Large intestine (tissue), 3 donors: ENCODE data around the gene CHRNB1. TPM values are rescaled to one million over a fixed set of nuclear protein-coding genes. Genes with fewer than 3 reads are reported as not detected.
A peak's percentile ranks its signal among the peaks of the same experiment; 100 is the strongest.

Experiments
- DNase-seq, 2 donors: peaks; one replicate each; pipeline versions ENCODE4 v3.0.0 to v3.0.0-alpha.2; 2013
- H3K27ac ChIP-seq: one replicate; pipeline ENCODE4 v1.5.1; 2013; ENCODE audit warnings: low read length
- H3K27me3 ChIP-seq: 2 replicates; pipeline ENCODE4 v1.6.1; 2013; ENCODE audit warnings: low read length; ENCODE audit not compliant: control insufficient read depth, insufficient read depth
- H3K36me3 ChIP-seq: 2 replicates; pipeline ENCODE4 v1.6.1; 2013; ENCODE audit warnings: low read length; ENCODE audit not compliant: control insufficient read depth, insufficient read depth
- H3K4me1 ChIP-seq: one replicate; pipeline ENCODE4 v1.6.1; 2013; ENCODE audit warnings: low read length; ENCODE audit not compliant: control insufficient read depth, insufficient read depth
- H3K4me3 ChIP-seq: one replicate; pipeline ENCODE4 v1.5.1; 2013; ENCODE audit warnings: low read length
- H3K9me3 ChIP-seq: one replicate; pipeline ENCODE4 v1.6.1; 2013; ENCODE audit warnings: mild to moderate bottlenecking, low read depth, low read length, moderate library complexity; ENCODE audit not compliant: control insufficient read depth
- WGBS: methylation state at CpG from one replicate; pipeline ENCODE4 v1.1.5; 2013; ENCODE audit warnings: low lambda C conversion rate; ENCODE audit not compliant: insufficient coverage; 5-methylcytosine and 5-hydroxymethylcytosine counted together
- polyA plus RNA-seq: library from polyadenylated mRNA; unstranded; fragments of 120-200 nt; gene quantifications from one replicate; pipeline ENCODE4 v1.2.1, GENCODE V29; 2013

Gene CHRNB1
- polyA plus RNA-seq, 1 donor: 7.4 TPM

- peak; percentile 99 to 100 for DNase-seq
- H3K27me3 ChIP-seq: no peaks in the 10 kb centered on the region
- peak within 1 kb of the TSS; percentile 86 for H3K4me3 ChIP-seq
- peaks cover 52% of the 10 kb centered on the region for H3K4me1 ChIP-seq
- H3K9me3 ChIP-seq: no peaks in the 10 kb centered on the region
- peak within 1 kb of the TSS; percentile 100 for H3K27ac ChIP-seq
- WGBS: 0% methylated on average over 3 of the region's 64 CpGs
- peaks cover 2% of the 10 kb centered on the region for H3K36me3 ChIP-seq
Observed at GRCh38 chr17:7484067-7484918, 39.4 kb downstream of the CHRNB1 start, which contains the start of gene POLR2A. Gene POLR2A, plus strand, starts transcription at chr17:7484366.

GRCh38 chr17:7484919-7485377 is 40.1 kb downstream of the CHRNB1 start:
- H3K9me3 ChIP-seq: no peaks in the 10 kb centered on the region
- H3K4me3 ChIP-seq: peak overlapping the region; percentile 86
- no peak for DNase-seq
- H3K36me3 ChIP-seq: peaks cover 2% of the 10 kb centered on the region
- H3K27ac ChIP-seq: peak overlapping the region; percentile 97
- WGBS: no CpG with 5 or more reads among the region's 19 CpGs
- peaks cover 52% of the 10 kb centered on the region for H3K4me1 ChIP-seq
- no peaks in the 10 kb centered on the region for H3K27me3 ChIP-seq

GRCh38 chr17:7486181-7486580 is 41.3 kb downstream of the CHRNB1 start:
- Histone ChIP-seq H3K27me3 (no peaks in the 10 kb centered on the region), H3K9me3 (no peaks in the 10 kb centered on the region), H3K36me3 (peaks cover 4% of the 10 kb centered on the region), H3K4me3 (peak overlapping the region; percentile 86), H3K27ac (peak overlapping the region; percentile 97), H3K4me1 (peaks cover 52% of the 10 kb centered on the region)
- 60% methylated on average over 1 of the region's 3 CpGs for WGBS
- DNase-seq: no peak

- Histone ChIP-seq H3K27me3 (no peaks in the 10 kb centered on the region), H3K27ac (no peak overlapping the region), H3K4me1 (peaks cover 48% of the 10 kb centered on the region), H3K4me3 (no peak overlapping the region), H3K9me3 (no peaks in the 10 kb centered on the region), H3K36me3 (peaks cover 12% of the 10 kb centered on the region)
- no peak for DNase-seq
- WGBS: 100% methylated on average over 2 of the region's 8 CpGs
Observed at GRCh38 chr17:7490144-7490543, 45.3 kb downstream of the CHRNB1 start.

- H3K27me3 ChIP-seq: no peaks in the 10 kb centered on the region
- peaks cover 38% of the 10 kb centered on the region for H3K4me1 ChIP-seq
- H3K27ac ChIP-seq: peak overlapping the region; percentile 14
- no peaks in the 10 kb centered on the region for H3K9me3 ChIP-seq
- H3K36me3 ChIP-seq: peaks cover 23% of the 10 kb centered on the region
- WGBS: no CpG with 5 or more reads among the region's 1 CpG
- no peak overlapping the region for H3K4me3 ChIP-seq
- DNase-seq: peak; percentile 67 to 80
Observed at GRCh38 chr17:7491583-7491982, 46.7 kb downstream of the CHRNB1 start.

GRCh38 chr17:7493941-7494340 is 49.1 kb downstream of the CHRNB1 start:
- Histone ChIP-seq H3K36me3 (peaks cover 45% of the 10 kb centered on the region), H3K4me3 (no peak overlapping the region), H3K27ac (no peak overlapping the region), H3K9me3 (no peaks in the 10 kb centered on the region), H3K27me3 (no peaks in the 10 kb centered on the region), H3K4me1 (peaks cover 23% of the 10 kb centered on the region)
- DNase-seq: no peak
- 60% methylated on average over 1 of the region's 3 CpGs for WGBS

GRCh38 chr17:7495906-7496434 is 51.1 kb downstream of the CHRNB1 start:
- H3K9me3 ChIP-seq: no peaks in the 10 kb centered on the region
- no peaks in the 10 kb centered on the region for H3K27me3 ChIP-seq
- peaks cover 63% of the 10 kb centered on the region for H3K36me3 ChIP-seq
- peaks cover 14% of the 10 kb centered on the region for H3K4me1 ChIP-seq
- H3K27ac ChIP-seq: no peak overlapping the region
- WGBS: no CpG with 5 or more reads among the region's 12 CpGs
- no peak overlapping the region for H3K4me3 ChIP-seq
- no peak for DNase-seq

GRCh38 chr17:7496470-7497183 is 51.8 kb downstream of the CHRNB1 start:
- no peak overlapping the region for H3K27ac ChIP-seq
- 100% methylated on average over 2 of the region's 20 CpGs for WGBS
- no peak overlapping the region for H3K4me3 ChIP-seq
- H3K9me3 ChIP-seq: no peaks in the 10 kb centered on the region
- H3K4me1 ChIP-seq: peaks cover 8% of the 10 kb centered on the region
- H3K36me3 ChIP-seq: peaks cover 69% of the 10 kb centered on the region
- no peaks in the 10 kb centered on the region for H3K27me3 ChIP-seq
- DNase-seq: no peak

- Histone ChIP-seq H3K4me3 (no peak overlapping the region), H3K27me3 (no peaks in the 10 kb centered on the region), H3K9me3 (no peaks in the 10 kb centered on the region), H3K36me3 (peaks cover 75% of the 10 kb centered on the region), H3K27ac (no peak overlapping the region), H3K4me1 (peaks cover 3% of the 10 kb centered on the region)
- WGBS: no CpG with 5 or more reads among the region's 10 CpGs
- DNase-seq: no peak
Observed at GRCh38 chr17:7497228-7497627, 52.4 kb downstream of the CHRNB1 start.

GRCh38 chr17:7497636-7498035 is 52.8 kb downstream of the CHRNB1 start:
- Histone ChIP-seq H3K36me3 (peaks cover 78% of the 10 kb centered on the region), H3K27me3 (no peaks in the 10 kb centered on the region), H3K4me3 (no peak overlapping the region), H3K27ac (no peak overlapping the region), H3K9me3 (no peaks in the 10 kb centered on the region), H3K4me1 (peaks cover under 1% of the 10 kb centered on the region)
- DNase-seq: no peak
- no CpG with 5 or more reads among the region's 14 CpGs for WGBS
